GM19023 (cell line): Measurements from ENCODE around the gene RYR1.
"Not testable (repeated sequence)": the region's sequence is repeated elsewhere in the genome, so short reads cannot be mapped to it uniquely, and the experiment has no call there.

Source experiments
- ATAC-seq: cut with Tn5 transposase; IDR thresholded peaks from one replicate; pipeline ENCODE4 v1.9.1; 2021; ENCODE audit warnings: mild to moderate bottlenecking, moderate library complexity; ENCODE audit not compliant: unreplicated experiment

RYR1 gene

DNA sequence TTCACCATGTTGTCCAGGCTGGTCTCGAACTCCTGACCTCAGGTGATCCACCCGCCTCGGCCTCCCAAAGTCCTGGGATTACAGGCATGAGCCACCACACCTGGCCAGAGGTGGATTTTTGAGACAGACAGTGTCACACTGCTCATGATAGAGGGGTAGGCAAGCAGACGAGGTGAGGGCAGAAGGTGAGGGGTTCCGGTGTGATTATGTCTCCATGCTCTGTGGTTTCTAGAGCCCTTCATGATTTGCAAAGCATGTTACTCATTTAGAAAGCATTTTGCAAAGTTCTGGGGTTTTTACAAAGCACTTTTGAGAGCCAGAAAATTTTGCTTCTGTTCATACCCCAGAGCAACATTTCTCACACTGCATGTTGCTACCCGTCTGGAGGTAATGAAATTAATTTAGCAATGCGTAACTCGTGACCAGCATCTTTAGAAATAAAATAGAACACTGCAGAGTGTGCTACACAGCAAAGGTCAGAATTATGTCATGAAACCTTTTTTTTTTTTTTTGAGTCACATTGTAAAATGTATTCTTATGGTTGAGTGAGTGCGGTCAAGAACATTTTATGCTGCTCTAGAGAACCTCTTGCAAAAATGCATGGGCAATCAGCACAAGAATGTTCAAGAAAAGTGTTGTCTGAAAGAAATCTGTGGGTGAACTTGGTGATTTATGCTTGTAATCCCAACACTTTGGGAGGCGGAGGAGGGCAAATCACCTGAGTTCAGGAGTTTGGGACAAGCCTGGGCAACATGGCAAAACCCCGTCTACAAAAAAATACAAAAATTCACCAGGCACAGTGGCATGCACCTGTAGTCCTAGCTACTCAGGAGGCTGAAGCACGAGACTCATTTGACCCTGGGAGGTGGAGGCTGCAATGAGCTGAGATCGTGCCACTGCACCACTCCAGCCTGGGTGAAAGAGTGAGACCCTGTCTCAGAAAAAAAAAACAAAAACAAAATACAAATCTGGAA lies 126.2 kb downstream of the RYR1 start:
- peak; percentile 69 for ATAC-seq

DNA sequence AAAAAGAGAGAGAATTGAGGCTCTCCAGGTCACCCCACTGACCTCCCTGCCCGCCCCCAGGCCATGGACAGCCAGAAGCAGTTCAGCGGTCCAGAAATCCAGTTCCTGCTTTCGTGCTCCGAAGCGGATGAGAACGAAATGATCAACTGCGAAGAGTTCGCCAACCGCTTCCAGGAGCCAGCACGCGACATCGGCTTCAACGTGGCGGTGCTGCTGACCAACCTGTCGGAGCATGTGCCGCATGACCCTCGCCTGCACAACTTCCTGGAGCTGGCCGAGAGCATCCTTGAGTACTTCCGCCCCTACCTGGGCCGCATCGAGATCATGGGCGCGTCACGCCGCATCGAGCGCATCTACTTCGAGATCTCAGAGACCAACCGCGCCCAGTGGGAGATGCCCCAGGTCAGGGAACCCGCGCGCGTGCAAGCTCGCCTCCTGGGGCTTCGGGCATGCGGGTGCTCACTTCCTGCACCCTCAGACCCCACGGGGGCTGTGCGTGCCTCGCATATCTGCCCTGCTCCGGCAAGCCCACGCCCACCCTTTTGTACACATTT lies 127.6 kb downstream of the RYR1 start:
- no peak for ATAC-seq

DNA sequence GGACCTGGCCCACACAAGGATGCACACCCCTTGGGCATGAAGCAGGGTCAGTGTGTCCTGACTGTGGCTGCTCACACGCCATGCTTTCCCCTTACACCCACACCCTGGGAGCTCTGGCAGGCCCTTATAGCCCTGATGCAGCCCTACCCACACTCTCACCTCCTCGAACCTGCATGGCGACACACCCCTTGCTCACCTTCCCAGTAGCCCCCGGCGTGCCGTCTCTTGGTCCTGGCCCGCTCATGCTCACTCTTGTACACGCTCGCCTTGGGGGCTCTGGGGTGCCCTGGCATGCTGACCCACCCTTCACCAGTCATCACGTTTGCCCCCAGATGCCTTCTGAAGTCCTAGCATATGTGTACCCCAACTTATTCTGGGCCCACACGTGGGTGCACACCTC lies 128.2 kb downstream of the RYR1 start:
- no peak for ATAC-seq

DNA sequence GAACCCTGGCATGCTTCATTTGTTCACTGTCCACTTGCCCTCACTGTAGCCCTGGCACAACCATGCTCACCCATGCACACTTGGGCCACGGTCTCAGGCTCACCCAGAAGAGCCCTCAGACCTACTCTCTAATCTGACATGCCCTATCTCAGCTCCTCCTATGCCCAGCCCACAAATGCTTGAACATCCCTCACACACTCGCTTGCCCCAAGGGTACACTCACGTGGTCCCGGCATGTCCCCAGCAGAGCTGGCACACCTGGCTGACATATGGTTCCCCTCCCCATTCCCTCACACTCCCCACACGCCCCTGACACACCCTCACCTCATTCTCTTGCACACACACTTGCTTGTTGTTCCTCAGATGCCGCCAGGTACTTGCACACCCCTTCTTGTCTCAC lies 128.6 kb downstream of the RYR1 start:
- no peak for ATAC-seq

DNA sequence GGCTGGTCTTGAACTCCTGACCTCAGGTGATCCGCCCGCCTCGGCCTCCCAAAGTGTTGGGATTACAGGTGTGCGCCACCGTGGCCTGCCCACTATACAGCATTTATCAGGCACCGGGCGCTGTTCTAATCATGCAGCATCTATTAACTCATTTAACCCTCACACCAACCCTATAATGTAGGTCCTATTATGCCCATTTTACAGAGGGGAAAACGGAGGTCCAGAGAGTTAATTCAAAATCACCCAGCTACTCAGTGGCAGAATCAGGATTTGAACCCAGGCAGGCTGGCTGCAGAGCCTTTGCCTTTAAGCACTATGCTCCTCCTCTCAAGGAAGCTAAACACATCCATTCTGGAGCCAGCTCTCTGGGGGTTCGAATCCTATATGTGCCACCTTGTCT lies 130.0 kb downstream of the RYR1 start:
- ATAC-seq: no peak

DNA sequence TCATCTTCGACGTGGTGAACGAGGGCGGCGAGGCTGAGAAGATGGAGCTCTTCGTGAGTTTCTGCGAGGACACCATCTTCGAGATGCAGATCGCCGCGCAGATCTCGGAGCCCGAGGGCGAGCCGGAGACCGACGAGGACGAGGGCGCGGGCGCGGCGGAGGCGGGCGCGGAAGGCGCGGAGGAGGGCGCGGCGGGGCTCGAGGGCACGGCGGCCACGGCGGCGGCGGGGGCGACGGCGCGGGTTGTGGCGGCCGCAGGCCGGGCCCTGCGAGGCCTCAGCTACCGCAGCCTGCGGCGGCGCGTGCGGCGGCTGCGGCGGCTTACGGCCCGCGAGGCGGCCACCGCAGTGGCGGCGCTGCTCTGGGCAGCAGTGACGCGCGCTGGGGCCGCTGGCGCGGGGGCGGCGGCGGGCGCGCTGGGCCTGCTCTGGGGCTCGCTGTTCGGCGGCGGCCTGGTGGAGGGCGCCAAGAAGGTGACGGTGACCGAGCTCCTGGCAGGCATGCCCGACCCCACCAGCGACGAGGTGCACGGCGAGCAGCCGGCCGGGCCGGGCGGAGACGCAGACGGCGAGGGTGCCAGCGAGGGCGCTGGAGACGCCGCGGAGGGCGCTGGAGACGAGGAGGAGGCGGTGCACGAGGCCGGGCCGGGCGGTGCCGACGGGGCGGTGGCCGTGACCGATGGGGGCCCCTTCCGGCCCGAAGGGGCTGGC lies 131.6 kb downstream of the RYR1 start:
- no peak for ATAC-seq

DNA sequence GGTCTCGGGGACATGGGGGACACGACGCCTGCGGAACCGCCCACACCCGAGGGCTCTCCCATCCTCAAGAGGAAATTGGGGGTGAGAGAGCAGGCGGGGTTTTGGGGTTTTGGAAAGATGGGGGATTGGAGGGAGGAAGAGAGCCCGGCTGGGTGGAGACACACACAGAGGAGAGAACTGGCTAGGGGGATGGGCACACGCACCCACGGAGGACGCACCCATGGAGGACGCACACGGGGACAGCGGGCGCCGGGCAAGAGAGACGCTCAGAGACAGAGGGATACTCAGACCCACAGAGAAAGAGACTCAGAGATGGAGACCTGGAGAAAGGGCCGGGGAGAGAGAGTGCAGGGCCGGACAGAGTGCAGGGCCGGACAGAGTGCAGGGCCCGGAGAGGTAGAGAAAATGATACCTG lies 132.2 kb downstream of the RYR1 start:
- no peak for ATAC-seq

DNA sequence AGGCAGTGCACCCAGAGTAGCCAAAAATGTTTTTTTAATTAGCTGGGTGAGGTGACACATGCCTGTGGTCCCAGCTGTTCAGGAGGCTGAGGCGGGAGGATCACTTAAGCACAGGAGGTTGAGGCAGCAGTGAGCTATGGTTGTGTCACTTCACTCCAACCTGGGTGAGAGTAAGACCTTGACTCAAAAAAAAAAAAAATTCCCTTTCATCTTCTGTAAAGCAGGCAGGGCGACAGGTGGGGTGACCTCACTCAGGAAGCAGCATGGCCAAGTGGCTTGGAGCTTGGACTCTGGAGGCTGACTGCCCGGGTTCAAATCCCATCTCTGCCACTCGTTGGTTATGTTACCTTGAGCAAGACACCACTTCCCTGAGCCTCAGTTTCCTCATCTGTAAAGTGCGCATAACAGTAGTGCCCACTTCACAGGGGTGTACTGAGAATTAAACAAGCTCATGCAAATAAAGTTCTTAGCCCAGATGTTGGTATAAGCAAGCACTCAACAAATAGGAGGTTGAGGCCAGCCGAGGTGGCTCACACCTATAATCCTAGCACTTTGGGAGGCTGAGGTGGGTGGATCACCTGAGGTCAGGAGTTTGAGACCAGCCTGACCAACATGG lies 136.0 kb downstream of the RYR1 start:
- no peak for ATAC-seq

DNA sequence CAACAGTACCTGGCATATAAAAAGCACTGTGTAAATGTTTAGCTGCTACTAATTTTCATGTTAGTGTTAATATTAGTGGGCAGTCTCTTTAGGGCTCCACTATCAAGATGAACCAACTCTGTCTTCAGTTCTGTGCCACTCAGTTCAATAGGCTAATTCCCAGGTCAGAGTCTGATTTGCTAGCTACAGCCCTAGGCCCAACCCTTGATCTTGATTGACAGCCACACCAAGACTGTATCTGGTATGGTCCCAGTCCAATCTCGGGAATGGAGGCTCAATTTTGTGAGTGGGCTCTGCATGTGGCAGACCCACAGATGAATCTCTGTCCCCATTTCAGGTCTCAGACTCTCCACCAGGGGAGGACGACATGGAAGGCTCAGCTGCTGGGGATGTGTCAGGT lies 138.2 kb downstream of the RYR1 start:
- no peak for ATAC-seq

DNA sequence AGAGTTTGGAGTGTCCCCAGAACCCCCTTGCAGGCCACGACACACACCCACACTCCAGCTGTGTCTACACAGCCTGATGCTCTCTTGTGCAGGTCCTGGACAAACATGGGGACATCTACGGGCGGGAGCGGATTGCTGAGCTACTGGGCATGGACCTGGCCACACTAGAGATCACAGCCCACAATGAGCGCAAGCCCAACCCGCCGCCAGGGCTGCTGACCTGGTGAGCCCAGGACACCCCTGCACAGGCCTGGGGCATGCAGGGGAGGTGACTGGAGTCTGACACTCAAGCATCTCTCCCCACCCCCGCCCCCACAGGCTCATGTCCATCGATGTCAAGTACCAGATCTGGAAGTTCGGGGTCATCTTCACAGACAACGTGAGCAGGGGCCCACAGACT lies 144.3 kb downstream of the RYR1 start:
- ATAC-seq: no peak

DNA sequence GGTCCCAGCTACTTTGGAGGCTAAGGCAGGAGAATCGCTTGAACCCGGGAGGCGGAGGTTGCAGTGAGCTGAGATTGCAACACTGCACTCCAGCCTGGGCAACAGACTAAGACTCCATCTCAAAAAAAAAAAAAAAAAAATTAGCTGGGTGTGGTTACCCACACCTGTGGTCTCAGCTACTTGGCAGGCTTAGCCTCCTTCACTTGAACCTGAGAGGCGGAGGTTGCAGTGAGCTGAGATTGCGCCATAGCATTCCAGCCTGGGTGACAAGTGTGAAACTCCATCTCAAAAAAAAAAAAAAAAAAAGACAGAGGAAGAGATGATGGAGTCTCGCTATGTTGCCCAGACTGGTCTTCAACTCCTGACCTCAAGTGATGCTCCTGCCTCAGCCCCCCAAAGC lies 145.8 kb downstream of the RYR1 start:
- not testable (repeated sequence) for ATAC-seq

DNA sequence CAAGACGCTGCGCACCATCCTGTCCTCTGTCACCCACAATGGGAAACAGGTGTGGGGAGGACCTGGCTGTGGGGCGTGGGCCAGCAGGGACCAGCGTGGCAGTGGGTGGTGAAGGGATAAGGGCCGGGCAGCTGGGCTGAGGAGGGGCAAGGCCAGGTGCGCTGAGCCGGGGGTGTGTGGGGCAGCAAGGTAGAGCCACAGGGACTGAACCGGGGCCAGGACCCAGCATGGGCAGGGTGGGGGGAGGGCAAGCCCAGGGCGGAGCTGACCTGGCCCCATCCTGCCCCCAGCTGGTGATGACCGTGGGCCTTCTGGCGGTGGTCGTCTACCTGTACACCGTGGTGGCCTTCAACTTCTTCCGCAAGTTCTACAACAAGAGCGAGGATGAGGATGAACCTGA lies 146.6 kb downstream of the RYR1 start:
- ATAC-seq: no peak

DNA sequence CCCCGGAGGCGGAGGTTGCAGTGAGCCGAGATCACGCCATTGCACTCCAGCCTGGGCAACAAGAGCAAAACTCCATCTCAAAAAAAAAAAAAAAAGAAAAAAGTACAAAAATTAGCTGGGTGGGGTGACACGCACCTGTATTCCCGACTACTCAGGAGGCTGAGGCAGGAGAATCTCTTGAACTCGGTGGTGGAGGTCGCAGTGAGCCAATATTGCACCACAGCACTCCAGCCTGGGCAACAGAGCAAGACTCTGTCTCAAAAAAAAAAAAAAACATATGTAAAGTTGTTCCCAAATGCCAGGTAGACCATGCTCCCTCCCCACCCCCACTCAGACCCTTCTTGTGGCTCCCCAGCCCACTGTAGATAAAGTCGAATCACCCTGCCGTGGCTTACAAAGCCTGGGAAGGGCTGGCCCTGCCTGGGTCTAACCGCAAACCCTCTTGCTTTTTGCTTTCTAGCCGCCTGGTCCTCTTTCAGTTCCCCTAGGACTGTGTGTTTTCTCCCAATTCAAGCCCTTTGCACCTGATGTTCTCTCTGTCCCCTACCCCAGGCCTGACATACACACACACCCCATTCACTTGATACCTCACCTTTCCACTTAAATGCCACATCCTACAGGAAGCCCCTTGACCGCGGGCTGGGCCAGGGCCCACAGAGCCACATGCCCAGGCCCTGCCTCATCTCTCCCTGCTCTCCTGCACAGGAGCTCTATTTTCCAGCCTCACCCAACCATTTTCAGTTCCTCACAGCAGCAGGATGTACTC lies 149.9 kb downstream of the RYR1 start:
- no peak for ATAC-seq

DNA sequence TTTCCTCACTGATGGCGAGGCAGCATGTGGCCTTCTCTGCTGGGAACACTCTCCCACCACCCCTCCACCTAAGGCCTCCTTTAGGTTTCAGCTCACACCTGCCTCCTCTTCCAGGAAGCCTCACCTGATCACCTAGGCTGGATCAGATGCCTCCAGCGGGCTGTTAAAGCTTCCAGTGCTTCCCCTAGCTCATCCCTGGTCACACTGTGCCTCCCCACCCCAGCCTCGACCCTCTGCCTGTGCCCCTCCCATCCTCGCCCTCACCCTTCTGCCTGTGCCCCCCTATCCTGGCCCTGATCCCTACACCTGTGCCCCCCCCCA lies 150.5 kb downstream of the RYR1 start:
- ATAC-seq: no peak

DNA sequence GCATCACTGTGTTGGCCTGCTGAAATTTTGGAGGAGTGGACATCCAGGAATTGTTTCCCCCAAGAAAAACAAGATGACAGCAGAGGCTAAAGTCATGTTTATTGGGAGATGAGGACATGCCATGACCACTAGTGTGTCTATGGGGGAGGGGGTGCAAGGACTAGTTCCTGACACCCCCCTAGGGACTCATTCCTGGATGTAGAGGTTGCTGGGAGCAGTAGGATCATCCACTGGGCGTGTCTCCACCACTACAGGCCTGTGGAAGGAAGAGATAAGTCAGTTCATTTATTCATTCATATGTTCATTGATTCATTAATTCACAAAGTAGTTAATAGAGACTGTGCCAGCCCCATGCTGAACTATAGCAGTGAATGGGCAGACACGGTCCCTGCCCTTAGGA lies 154.1 kb downstream of the RYR1 start:
- no peak for ATAC-seq

DNA sequence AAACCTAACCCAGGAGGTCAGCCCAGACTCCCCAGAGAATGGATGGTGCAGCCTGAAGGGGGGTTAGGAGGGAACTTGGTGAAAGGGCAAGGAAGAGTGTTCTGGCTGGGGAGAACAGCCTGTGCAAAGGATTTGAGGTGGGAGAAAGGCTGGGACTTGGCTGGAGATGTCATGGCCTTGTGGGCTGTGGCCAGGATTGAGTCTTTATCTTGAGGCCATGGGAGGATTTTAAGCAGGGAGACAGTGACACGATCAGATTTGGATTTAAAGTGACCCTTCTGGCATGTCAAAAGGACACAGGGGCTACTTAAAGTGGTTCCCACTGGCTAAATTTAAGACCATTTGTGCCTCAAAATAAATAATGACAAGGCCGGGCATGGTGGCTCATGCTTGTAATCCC lies 154.6 kb downstream of the RYR1 start:
- no peak for ATAC-seq

DNA sequence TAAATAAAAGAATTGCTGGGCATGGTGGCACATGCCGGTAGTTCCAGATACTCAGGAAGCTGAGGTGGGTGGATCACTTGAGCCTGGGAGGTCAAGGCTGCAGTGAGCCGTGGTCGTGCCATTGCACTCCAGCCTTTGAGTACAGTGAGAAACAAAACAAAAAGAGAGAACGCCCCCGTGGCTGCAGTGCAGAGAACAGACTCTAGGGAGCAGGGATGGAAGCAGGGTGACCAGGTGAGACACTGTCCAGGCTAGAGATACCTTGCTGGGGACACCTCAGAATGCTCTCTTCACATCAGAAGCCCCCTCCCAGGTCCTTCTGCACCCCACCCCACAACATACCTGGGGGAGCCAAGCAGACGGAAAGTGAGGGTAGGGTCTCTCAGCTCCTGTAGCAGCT lies 159.4 kb downstream of the RYR1 start:
- no peak for ATAC-seq

DNA sequence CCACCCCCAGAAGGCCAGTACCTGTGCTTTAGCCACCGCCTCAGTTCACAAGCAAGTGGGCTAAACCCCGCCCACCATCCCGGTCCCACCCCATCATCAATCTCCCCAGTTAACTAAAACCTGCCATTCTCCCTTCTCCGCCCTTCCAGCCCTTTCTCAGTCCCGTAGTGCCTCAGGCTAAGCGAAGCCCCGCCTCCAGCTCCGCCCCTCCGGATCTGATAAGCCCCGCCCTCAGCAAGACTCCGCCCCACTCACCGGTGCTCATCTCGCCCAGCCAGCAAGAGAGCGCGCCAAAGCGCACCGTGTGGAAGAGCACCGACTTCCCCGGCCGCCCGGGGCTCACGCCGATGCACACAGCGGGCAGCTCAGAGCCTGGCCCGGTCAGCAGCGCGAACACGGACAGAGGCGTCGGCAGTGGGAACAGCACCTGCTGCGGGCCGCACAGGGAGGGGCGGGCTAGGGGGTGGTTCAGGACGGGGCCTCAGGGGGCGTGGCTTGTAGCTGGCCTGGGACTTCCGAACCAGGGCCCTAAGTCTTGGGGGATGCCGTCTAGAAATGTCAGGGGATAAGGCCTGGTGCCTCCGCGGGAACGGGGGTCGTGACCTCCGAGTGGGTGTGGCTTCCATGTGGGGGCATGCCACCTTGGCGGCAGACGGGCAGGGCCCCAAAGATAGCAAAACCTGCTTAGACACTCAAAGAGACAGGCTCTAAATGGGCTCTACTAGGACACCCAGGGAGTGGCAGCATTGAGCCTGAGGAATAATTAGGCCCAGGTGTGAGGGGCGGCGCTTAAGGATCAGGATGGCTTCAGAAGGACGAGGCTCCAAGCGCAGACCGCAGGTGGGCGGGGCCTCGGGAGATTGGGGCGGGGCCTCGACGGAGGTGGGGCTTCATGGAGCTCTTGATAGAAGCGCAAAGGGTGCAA lies 162.8 kb downstream of the RYR1 start:
- no peak for ATAC-seq

DNA sequence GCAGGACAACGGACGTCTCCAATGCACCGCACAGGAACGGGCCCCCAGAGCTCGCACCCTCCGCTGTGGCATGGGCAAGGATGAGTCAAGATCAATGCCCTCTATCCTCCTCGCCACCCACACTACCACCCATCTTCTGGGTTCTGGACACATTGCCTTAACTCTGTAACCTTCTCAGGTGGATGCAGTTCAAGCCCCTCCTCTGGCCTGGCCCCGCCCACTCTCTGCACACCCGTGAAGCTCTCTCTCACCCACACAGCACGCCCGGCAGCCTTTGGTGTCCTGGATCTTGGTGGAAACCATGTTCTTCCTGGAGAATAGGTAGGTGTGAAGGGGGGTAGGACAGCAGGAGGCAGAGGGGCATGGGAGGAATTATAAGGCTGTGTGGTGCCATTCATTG lies 163.6 kb downstream of the RYR1 start:
- ATAC-seq: no peak

DNA sequence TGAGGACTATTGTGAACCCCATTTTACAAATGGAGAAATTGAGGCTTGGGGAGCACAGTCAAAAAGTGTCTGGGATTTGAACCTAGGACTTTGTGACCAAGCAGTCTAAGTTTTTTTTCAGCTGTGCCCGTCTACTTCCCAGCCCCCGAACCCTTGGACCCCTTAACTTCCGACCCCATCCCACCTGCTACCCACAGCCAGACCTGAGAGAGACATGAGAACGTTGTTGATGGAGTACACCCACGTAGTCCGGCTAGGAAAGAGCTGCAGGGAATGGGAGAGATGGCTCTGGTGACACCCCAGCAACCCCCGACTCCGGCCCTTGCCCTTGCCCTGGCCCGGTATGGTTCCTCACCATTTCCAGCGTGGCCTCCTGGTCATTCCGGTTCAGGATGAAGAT lies 166.2 kb downstream of the RYR1 start:
- no peak for ATAC-seq
